ENCODE measurements around the gene NEURL2. TPM values are rescaled to one million over a fixed set of nuclear protein-coding genes. Genes with fewer than 3 reads are reported as not detected.
"Not testable (repeated sequence)": the region's sequence is repeated elsewhere in the genome, so short reads cannot be mapped to it uniquely, and the experiment has no call there.

The NEURL2 gene
- total RNA-seq, 1 donor from 2014 or later, result 3.3 TPM

DNA sequence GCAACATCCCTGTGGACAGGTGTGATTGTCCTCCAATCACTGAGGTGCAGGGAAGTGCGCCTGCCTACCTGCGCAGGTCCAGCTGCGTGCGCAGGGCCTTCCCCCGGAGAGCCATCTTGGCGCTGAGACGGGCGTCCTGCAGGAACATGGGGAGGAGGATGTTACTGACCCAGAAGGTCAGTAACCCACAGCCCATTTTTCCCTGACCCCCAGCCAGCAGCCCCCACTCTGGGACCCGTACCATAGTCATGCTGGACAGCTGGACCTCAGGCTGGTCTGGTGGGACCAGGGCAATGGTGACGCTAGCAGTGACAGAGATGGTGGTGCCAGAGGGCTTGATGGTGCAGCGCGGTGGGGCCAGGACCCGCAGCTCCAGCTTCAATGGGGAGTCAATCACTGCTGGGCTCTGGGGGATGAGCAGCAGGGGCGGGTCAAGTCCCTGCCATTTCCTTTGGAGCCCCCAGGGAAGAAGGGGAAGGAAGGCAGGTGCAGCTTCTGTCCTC lies 11.2 kb upstream of the NEURL2 start:
- Mint-ChIP-seq H3K4me3 (ENCODE audit: low read depth) (no peak overlapping the region), H3K9me3 (no peaks in the 10 kb centered on the region), H3K27ac (no peak overlapping the region), H3K4me1 (ENCODE audit: low read depth) (no peaks in the 10 kb centered on the region), H3K27me3 (ENCODE audit: low read depth) (no peaks in the 10 kb centered on the region), H3K36me3 (ENCODE audit: low read depth) (no peaks in the 10 kb centered on the region)
- no peak for DNase-seq (ENCODE audit: low spot score)
- intact Hi-C loops (cut with micrococcal nuclease), result no loop called here

DNA sequence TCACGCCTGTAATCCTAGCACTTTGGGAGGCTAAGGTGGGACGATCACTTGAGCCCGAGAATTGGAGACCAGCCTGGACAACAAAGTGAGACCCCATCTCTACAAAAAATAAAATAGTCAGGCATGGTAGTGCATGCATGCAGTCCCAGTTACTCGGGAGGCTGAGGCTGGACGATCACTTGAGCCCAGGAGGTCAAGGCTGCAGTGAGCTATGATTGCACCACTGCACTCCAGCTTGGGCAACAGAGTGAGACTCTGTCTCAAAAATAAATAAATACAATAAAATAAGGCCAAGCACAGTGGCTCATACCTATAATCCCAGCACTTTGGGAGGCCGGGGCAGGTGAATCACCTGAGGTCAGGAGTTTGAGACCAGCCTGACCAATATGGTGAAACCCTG lies 10.3 kb upstream of the NEURL2 start:
- H3K4me1 Mint-ChIP-seq (ENCODE audit: low read depth); intact Hi-C loops (cut with micrococcal nuclease); DNase-seq (ENCODE audit: low spot score); H3K27ac Mint-ChIP-seq; H3K4me3 Mint-ChIP-seq (ENCODE audit: low read depth); H3K36me3 Mint-ChIP-seq (ENCODE audit: low read depth); H3K27me3 Mint-ChIP-seq (ENCODE audit: low read depth); H3K9me3 Mint-ChIP-seq: not testable (repeated sequence)

DNA sequence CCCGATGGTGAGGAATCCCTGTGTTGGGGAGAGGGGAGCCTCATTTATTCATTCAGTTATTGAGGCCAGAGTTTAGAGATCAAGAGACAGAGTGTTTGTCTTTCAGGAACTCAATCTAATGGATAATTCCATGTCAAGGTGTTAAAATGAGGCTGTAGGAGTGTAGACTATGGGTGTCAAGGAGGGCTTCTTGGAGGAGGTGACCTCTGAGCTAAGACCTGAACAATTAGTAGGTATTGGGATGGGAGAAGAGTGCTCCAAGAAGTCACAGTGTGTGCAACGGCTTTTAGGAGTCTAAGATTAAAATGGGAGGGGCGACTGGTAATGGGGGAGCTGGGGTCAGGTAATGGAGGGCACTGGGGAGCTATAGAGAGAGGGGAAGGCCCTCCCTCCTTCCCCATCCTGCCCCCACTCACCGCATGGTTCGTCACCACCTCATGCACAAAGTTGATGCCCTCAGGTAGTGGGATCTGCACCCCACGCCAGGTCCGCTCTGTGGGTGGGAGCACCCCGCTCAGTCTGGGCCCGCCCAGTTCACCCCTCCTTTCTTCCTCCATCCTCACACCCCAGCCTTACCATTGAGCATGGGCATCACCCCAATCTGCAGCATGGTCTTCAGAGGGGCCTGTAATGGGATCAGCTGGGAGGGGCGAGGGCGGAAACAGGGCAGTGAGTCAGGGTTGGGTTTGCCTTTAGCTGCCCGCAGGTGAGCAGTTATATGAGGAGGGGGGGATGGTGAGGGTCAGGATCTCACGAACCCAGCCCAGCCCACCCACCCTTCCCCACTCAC lies 8.2 kb upstream of the NEURL2 start:
- Mint-ChIP-seq H3K27me3 (ENCODE audit: low read depth) (no peaks in the 10 kb centered on the region), H3K36me3 (ENCODE audit: low read depth) (peaks cover 6% of the 10 kb centered on the region), H3K9me3 (no peaks in the 10 kb centered on the region), H3K4me1 (ENCODE audit: low read depth) (no peaks in the 10 kb centered on the region), H3K4me3 (ENCODE audit: low read depth) (no peak overlapping the region), H3K27ac (no peak overlapping the region)
- intact Hi-C loops (cut with micrococcal nuclease), result loop anchor here (10.0 kb wide), 1 partner anchor 76 kb away; the partner anchor contains the start of gene ZNF335
- no peak for DNase-seq (ENCODE audit: low spot score)

DNA sequence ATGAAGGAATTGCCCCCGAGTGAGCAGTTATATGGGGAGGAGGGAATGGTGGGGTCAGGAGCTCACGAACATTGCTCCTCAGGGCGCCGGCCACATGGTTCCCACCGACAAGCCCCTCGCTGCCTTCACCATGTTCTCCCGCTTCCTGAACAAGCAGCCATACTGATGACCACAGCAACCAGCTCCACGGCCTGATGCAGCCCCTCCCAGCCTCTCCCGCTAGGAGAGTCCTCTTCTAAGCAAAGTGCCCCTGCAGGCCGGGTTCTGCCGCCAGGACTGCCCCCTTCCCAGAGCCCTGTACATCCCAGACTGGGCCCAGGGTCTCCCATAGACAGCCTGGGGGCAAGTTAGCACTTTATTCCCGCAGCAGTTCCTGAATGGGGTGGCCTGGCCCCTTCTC lies 7.3 kb upstream of the NEURL2 start:
- no peaks in the 10 kb centered on the region for H3K27me3 Mint-ChIP-seq (ENCODE audit: low read depth)
- DNase-seq (ENCODE audit: low spot score), result no peak
- peaks cover 4% of the 10 kb centered on the region for H3K4me1 Mint-ChIP-seq (ENCODE audit: low read depth)
- peaks cover 11% of the 10 kb centered on the region for H3K36me3 Mint-ChIP-seq (ENCODE audit: low read depth)
- intact Hi-C loops (cut with micrococcal nuclease), result loop anchor here (10.0 kb wide), 1 partner anchor 77 kb away; the partner anchor contains the start of gene ZNF335
- H3K4me3 Mint-ChIP-seq (ENCODE audit: low read depth), result no peak overlapping the region
- H3K27ac Mint-ChIP-seq, result no peak overlapping the region
- no peaks in the 10 kb centered on the region for H3K9me3 Mint-ChIP-seq

DNA sequence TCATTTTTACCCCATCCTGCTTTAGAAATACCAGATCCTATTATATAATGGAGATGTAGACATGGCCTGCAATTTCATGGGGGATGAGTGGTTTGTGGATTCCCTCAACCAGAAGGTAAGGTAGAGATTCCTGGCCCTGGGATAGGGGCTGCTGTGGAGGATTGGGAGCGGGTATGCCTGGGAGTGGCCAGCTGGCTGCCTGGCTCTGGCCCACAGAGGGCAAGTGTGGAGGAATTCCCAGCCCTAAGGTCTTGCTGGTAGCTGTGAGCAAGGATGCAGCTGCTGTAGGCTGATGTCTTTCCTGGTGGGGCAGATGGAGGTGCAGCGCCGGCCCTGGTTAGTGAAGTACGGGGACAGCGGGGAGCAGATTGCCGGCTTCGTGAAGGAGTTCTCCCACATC lies 6.7 kb upstream of the NEURL2 start:
- Mint-ChIP-seq H3K4me1 (ENCODE audit: low read depth) (peaks cover 9% of the 10 kb centered on the region), H3K4me3 (ENCODE audit: low read depth) (no peak overlapping the region)
- intact Hi-C loops (cut with micrococcal nuclease), result loop anchor here (10.0 kb wide), 1 partner anchor 77 kb away; the partner anchor contains the start of gene ZNF335

DNA sequence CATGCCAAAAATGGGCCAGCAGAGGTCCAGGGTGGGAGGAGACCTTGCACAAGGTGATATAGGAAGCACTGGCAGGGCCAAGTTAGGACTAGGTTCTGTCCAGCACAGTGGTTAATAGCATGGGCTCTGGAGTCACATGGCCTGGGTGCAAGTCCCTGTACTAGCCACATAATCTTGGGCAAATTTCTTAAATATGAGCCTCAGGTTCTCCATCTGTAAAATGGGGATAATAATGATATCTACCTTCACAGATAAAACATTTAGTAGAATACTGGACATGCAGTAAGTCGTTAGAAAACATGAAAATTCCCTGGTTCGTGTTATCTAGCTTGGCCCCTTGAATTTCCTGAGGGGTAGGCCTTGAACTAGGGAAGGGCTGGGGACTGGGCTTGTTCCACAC lies 6.3 kb upstream of the NEURL2 start:
- no peak overlapping the region for H3K4me3 Mint-ChIP-seq (ENCODE audit: low read depth)
- H3K36me3 Mint-ChIP-seq (ENCODE audit: low read depth), result peaks cover 11% of the 10 kb centered on the region
- intact Hi-C loops (cut with micrococcal nuclease), result loop anchor here (10.0 kb wide), 1 partner anchor 78 kb away; the partner anchor contains the start of gene ZNF335
- DNase-seq (ENCODE audit: low spot score), result no peak
- H3K9me3 Mint-ChIP-seq, result no peaks in the 10 kb centered on the region
- H3K27me3 Mint-ChIP-seq (ENCODE audit: low read depth), result no peaks in the 10 kb centered on the region
- no peak overlapping the region for H3K27ac Mint-ChIP-seq
- peaks cover 13% of the 10 kb centered on the region for H3K4me1 Mint-ChIP-seq (ENCODE audit: low read depth)

More for the DNA sequence above, 6.7 kb upstream of the NEURL2 start:
- Mint-ChIP-seq H3K9me3 (no peaks in the 10 kb centered on the region), H3K27ac (no peak overlapping the region), H3K36me3 (ENCODE audit: low read depth) (peaks cover 11% of the 10 kb centered on the region), H3K27me3 (ENCODE audit: low read depth) (no peaks in the 10 kb centered on the region)
- no peak for DNase-seq (ENCODE audit: low spot score)

DNA sequence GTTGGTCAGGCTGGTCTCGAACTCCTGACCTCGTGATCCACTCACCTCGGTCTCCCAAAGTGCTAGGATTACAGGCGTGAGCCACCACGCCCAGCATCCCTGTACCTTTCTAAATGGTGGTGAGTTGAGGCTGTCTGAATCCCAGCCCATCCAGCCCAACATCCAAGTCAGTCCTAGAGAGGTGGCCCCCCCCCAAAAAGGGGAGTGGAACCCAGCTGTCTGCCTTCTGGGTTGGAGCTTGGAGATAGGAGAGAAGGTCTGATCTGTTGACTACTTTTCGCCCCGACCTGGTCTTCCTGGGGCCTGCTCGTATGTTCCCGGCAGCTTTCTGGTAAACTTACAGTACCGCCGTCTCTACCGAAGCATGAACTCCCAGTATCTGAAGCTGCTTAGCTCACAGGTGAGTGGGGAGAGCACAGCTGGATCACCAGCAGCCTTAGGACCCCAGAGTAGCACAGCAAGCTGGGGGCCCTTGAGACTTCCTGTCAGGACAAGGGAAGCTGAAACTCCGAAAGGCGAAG lies 5.7 kb upstream of the NEURL2 start:
- no peak for DNase-seq (ENCODE audit: low spot score)
- no peak overlapping the region for H3K27ac Mint-ChIP-seq
- no peak overlapping the region for H3K4me3 Mint-ChIP-seq (ENCODE audit: low read depth)
- peaks cover 17% of the 10 kb centered on the region for H3K4me1 Mint-ChIP-seq (ENCODE audit: low read depth)
- peaks cover 11% of the 10 kb centered on the region for H3K36me3 Mint-ChIP-seq (ENCODE audit: low read depth)
- intact Hi-C loops (cut with micrococcal nuclease), result loop anchor here (10.0 kb wide), 1 partner anchor 78 kb away; the partner anchor contains the start of gene ZNF335
- no peaks in the 10 kb centered on the region for H3K9me3 Mint-ChIP-seq
- H3K27me3 Mint-ChIP-seq (ENCODE audit: low read depth), result no peaks in the 10 kb centered on the region

DNA sequence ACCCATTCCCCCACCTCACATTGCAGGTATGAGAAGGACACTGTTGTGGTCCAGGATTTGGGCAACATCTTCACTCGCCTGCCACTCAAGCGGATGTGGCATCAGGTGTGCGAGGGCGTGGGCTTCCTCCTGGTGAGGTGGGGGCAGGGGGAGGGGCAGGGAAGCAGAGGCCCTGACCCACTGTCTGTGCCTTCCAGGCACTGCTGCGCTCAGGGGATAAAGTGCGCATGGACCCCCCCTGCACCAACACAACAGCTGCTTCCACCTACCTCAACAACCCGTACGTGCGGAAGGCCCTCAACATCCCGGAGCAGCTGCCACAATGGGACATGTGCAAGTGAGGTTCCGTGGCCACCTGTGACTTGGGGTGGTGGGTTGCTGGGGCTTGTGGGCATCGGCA lies 3.8 kb upstream of the NEURL2 start:
- H3K9me3 Mint-ChIP-seq, result no peaks in the 10 kb centered on the region
- intact Hi-C loops (cut with micrococcal nuclease), result loop anchor here (10.0 kb wide), 1 partner anchor 80 kb away; the partner anchor contains the start of gene ZNF335
- peaks cover 21% of the 10 kb centered on the region for H3K4me1 Mint-ChIP-seq (ENCODE audit: low read depth)
- no peak for DNase-seq (ENCODE audit: low spot score)
- no peak overlapping the region for H3K27ac Mint-ChIP-seq
- H3K36me3 Mint-ChIP-seq (ENCODE audit: low read depth), result peaks cover 11% of the 10 kb centered on the region
- no peak overlapping the region for H3K4me3 Mint-ChIP-seq (ENCODE audit: low read depth)
- H3K27me3 Mint-ChIP-seq (ENCODE audit: low read depth), result no peaks in the 10 kb centered on the region

DNA sequence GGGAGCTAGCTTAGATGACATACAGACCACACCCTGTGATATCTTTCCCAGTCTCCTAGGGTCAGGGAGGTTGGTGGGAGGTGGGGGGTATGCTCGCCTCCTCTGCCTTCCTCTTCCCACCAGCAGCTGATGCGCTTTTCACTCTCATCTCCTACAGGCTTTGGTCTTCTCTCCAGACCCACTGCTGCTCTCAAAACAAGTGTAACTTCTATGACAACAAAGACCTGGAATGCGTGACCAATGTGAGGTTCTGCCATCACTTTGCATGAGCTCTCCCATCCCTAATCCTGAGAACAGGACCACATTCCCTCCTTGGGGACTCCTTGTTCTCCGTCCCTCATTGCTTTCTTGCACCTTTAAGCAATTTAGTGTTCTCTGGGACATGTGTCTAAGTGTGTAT lies 2.8 kb upstream of the NEURL2 start:
- H3K9me3 Mint-ChIP-seq, result no peaks in the 10 kb centered on the region

DNA sequence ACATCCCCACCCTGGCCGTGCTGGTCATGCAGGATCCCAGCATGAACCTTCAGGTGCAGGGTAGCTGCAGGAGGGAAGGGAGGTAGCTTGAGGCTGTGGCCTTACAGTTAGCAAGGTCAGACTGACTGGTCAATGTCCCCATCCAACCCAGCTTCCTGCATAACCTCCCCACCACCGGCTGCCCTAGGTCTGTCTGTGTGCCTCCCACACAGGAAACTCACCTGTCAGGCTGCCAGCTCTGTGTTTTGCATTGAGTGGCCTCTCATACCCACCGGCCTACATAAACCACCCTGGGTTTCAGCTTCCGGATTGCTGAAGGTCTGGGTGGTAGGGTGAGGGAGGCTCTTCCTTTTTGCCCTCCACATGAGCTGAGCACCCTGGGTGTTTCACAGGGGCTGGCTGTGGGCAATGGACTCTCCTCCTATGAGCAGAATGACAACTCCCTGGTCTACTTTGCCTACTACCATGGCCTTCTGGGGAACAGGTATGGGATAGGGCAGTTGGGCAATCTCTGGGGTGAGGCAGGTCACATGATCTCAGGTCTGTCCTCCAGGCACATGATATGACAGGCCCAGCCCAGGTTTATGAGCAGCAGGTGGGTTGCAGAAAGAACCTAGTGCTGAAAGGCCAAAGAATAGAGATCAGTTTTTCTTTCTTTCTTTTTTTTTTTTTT lies 2.0 kb upstream of the NEURL2 start:
- H3K9me3 Mint-ChIP-seq, result no peaks in the 10 kb centered on the region
- intact Hi-C loops (cut with micrococcal nuclease), result loop anchor here (10.0 kb wide), 1 partner anchor 82 kb away; the partner anchor contains the start of gene ZNF335
- no peak for DNase-seq (ENCODE audit: low spot score)
- H3K27me3 Mint-ChIP-seq (ENCODE audit: low read depth), result no peaks in the 10 kb centered on the region
- peak overlapping the region; percentile 87 for H3K4me3 Mint-ChIP-seq (ENCODE audit: low read depth)
- no peak overlapping the region for H3K27ac Mint-ChIP-seq
- H3K4me1 Mint-ChIP-seq (ENCODE audit: low read depth), result peaks cover 25% of the 10 kb centered on the region
- peaks cover 11% of the 10 kb centered on the region for H3K36me3 Mint-ChIP-seq (ENCODE audit: low read depth)

More for the DNA sequence above, 2.8 kb upstream of the NEURL2 start:
- intact Hi-C loops (cut with micrococcal nuclease), result loop anchor here (10.0 kb wide), 1 partner anchor 81 kb away; the partner anchor contains the start of gene ZNF335
- Mint-ChIP-seq H3K27ac (no peak overlapping the region), H3K4me1 (ENCODE audit: low read depth) (peaks cover 25% of the 10 kb centered on the region), H3K27me3 (ENCODE audit: low read depth) (no peaks in the 10 kb centered on the region), H3K4me3 (ENCODE audit: low read depth) (no peak overlapping the region), H3K36me3 (ENCODE audit: low read depth) (peaks cover 11% of the 10 kb centered on the region)
- no peak for DNase-seq (ENCODE audit: low spot score)

DNA sequence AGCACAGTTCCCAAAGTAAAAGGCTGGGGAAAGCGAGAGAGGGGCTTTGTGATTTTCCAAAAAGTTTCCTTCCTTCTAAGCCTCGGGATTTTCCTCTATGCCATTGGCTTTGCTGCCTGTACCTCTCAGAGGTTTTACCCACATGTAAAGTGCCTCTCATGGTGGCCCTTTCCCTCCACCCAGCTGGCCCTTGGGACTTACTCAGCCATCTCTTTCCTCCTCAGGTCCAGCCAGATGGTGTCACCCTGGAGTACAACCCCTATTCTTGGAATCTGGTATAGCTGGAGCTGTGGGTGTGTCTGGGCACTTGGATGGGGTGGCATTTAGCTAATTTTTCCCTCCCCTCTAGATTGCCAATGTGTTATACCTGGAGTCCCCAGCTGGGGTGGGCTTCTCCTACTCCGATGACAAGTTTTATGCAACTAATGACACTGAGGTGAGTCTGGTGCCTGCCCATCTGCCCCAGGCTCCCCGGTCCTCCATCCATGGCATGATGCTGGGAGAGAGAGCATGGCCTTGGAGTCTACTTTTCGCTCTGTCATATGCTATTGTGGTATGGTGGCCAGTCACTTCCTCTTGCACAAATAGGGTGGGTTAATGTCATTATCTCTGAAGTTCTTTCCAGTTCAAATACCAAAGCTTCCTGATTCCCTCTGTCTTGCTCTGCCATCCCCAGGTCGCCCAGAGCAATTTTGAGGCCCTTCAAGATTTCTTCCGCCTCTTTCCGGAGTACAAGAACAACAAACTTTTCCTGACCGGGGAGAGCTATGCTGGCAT lies 1.2 kb upstream of the NEURL2 start:
- DNase-seq (ENCODE audit: low spot score), result no peak
- H3K4me3 Mint-ChIP-seq (ENCODE audit: low read depth), result peak overlapping the region; percentile 87
- H3K36me3 Mint-ChIP-seq (ENCODE audit: low read depth), result peaks cover 11% of the 10 kb centered on the region
- intact Hi-C loops (cut with micrococcal nuclease), result loop anchor here (10.0 kb wide), 1 partner anchor 83 kb away; the partner anchor contains the start of gene ZNF335
- peaks cover 25% of the 10 kb centered on the region for H3K4me1 Mint-ChIP-seq (ENCODE audit: low read depth)
- H3K9me3 Mint-ChIP-seq, result no peaks in the 10 kb centered on the region
- peak overlapping the region; percentile 62 for H3K27ac Mint-ChIP-seq
- no peaks in the 10 kb centered on the region for H3K27me3 Mint-ChIP-seq (ENCODE audit: low read depth)

Data from activated T-helper 2 cell treated with anti-CD3 and anti-CD28 coated beads, Interferon-gamma antibody, Interleukin-2, Interleukin-4, amounts not matched to agents 10 μg/mL and 5 μg/mL and 100 μg/mL, durations not matched to agents 14 hours and 24 hours and 36 hours (primary cell).